H9 (cell line): Measurements from ENCODE around the gene RNASEL. TPM values are rescaled to one million over a fixed set of nuclear protein-coding genes. Genes with fewer than 3 reads are reported as not detected.

ENCODE experiments used
- DNase-seq: peaks from one replicate; pipeline ENCODE4 v3.0.0-alpha.2; 2017
- H2AFZ ChIP-seq: one replicate; pipeline ENCODE4 v1.6.1; 2013; ENCODE audit warnings: mild to moderate bottlenecking, low read length, control low read depth, moderate library complexity
- H2AK5ac ChIP-seq: 2 replicates; pipeline ENCODE4 v1.6.1; 2013; ENCODE audit warnings: low read length, control low read depth, mixed read lengths; ENCODE audit not compliant: insufficient read length
- H2BK120ac ChIP-seq: one replicate; pipeline ENCODE4 v1.6.1; 2013; ENCODE audit warnings: low read depth, mild to moderate bottlenecking, low read length, control low read depth, inconsistent platforms; ENCODE audit not compliant: poor library complexity, severe bottlenecking
- H2BK12ac ChIP-seq: 2 replicates; pipeline ENCODE4 v1.6.1; 2013; ENCODE audit warnings: low read length, control low read depth, mixed read lengths, low read depth; ENCODE audit not compliant: insufficient read length
- H2BK15ac ChIP-seq: 2 replicates; pipeline ENCODE4 v1.6.1; 2013; ENCODE audit warnings: low read depth, low read length, control low read depth
- H2BK20ac ChIP-seq: one replicate; pipeline ENCODE4 v1.6.1; 2013; ENCODE audit warnings: low read depth, mild to moderate bottlenecking, low read length, control low read depth, inconsistent platforms; ENCODE audit not compliant: poor library complexity, severe bottlenecking
- H2BK5ac ChIP-seq: 2 replicates; pipeline ENCODE4 v1.6.1; 2013; ENCODE audit warnings: low read length, control low read depth, mixed read lengths; ENCODE audit not compliant: insufficient read length
- H3K14ac ChIP-seq: 2 replicates; pipeline ENCODE4 v1.6.1; 2013; ENCODE audit warnings: low read length, control low read depth; ENCODE audit not compliant: insufficient read depth
- H3K18ac ChIP-seq: 2 replicates; pipeline ENCODE4 v1.6.1; 2013; ENCODE audit warnings: low read depth, mild to moderate bottlenecking, mixed read lengths, low read length, control low read depth; ENCODE audit not compliant: insufficient read length
- H3K23ac ChIP-seq: 2 replicates; pipeline ENCODE4 v1.6.1; 2013; ENCODE audit warnings: low read length, control low read depth, mixed read lengths, low read depth; ENCODE audit not compliant: insufficient read length
- H3K23me2 ChIP-seq: 2 replicates; pipeline ENCODE4 v1.6.1; 2013; ENCODE audit warnings: low read depth, mild to moderate bottlenecking, mixed read lengths, low read length, control low read depth; ENCODE audit not compliant: insufficient read length, poor library complexity, severe bottlenecking
- H3K27ac ChIP-seq: 2 replicates; pipeline ENCODE4 v1.5.1; 2013; ENCODE audit warnings: low read length, control low read depth, mixed read lengths, low read depth; ENCODE audit not compliant: insufficient read length
- H3K27me3 ChIP-seq: 2 replicates; pipeline ENCODE4 v1.6.1; 2013; ENCODE audit warnings: low read length, control low read depth, inconsistent platforms; ENCODE audit not compliant: insufficient read depth
- H3K4ac ChIP-seq: 2 replicates; pipeline ENCODE4 v1.6.1; 2013; ENCODE audit warnings: low read depth, mild to moderate bottlenecking, control low read depth, inconsistent platforms, low read length, moderate library complexity
- H3K4me1 ChIP-seq: 2 replicates; pipeline ENCODE4 v1.6.1; 2013; ENCODE audit warnings: low read length, control low read depth, inconsistent platforms; ENCODE audit not compliant: insufficient read depth
- H3K4me2 ChIP-seq: 2 replicates; pipeline ENCODE4 v1.6.1; 2013; ENCODE audit warnings: low read length, control low read depth, mixed read lengths; ENCODE audit not compliant: insufficient read length, insufficient read depth
- H3K56ac ChIP-seq: 2 replicates; pipeline ENCODE4 v1.6.1; 2013; ENCODE audit warnings: low read depth, mild to moderate bottlenecking, mixed read lengths, low read length, control low read depth; ENCODE audit not compliant: insufficient read length
- H3K79me1 ChIP-seq: 2 replicates; pipeline ENCODE4 v1.6.1; 2013; ENCODE audit warnings: low read depth, mild to moderate bottlenecking, moderate library complexity, low read length, control low read depth, inconsistent platforms; ENCODE audit not compliant: insufficient read depth, poor library complexity, severe bottlenecking
- H3K79me2 ChIP-seq: 2 replicates; pipeline ENCODE4 v1.6.1; 2013; ENCODE audit warnings: low read length, control low read depth, inconsistent platforms; ENCODE audit not compliant: insufficient read depth
- H3K9ac ChIP-seq: 2 replicates; pipeline ENCODE4 v1.6.1; 2013; ENCODE audit warnings: low read length, control low read depth, mixed read lengths; ENCODE audit not compliant: insufficient read length; ENCODE audit errors: extremely low read depth
- H3K9me3 ChIP-seq: one replicate; pipeline ENCODE4 v1.6.1; 2013; ENCODE audit warnings: low read depth, low read length, inconsistent platforms; ENCODE audit not compliant: control insufficient read depth
- H3T11ph ChIP-seq: one replicate; pipeline ENCODE4 v1.6.1; 2013; ENCODE audit warnings: mild to moderate bottlenecking, low read length, control low read depth, inconsistent platforms
- H4K20me1 ChIP-seq: one replicate; pipeline ENCODE4 v1.6.1; 2013; ENCODE audit not compliant: control insufficient read depth, insufficient read length, insufficient read depth
- H4K5ac ChIP-seq: 2 replicates; pipeline ENCODE4 v1.6.1; 2013; ENCODE audit warnings: low read depth, mild to moderate bottlenecking, mixed read lengths, low read length, control low read depth; ENCODE audit not compliant: insufficient read length
- H4K8ac ChIP-seq: replicated peaks from 2 replicates; pipeline ENCODE4 v1.6.1; 2013; ENCODE audit warnings: low read length, control low read depth, mixed read lengths, low read depth; ENCODE audit not compliant: insufficient read length
- H4K91ac ChIP-seq: 2 replicates; pipeline ENCODE4 v1.6.1; 2013; ENCODE audit warnings: low read depth, mild to moderate bottlenecking, moderate library complexity, mixed read lengths, low read length, control low read depth; ENCODE audit not compliant: insufficient read length
- H3K27ac Mint-ChIP-seq, 3 experiments: 2 replicates in 2 of 3; 3 replicates in 1 of 3; pipeline ENCODE4 v1.8.0; 2020 to 2021; ENCODE audit warnings: mixed read lengths in 3 of 3, mild to moderate bottlenecking in 1 of 3, moderate library complexity in 1 of 3
- H3K27me3 Mint-ChIP-seq: 2 replicates; pipeline ENCODE4 v1.8.0; 2021; ENCODE audit warnings: low read depth, mild to moderate bottlenecking, moderate library complexity, mixed read lengths
- H3K36me3 Mint-ChIP-seq, 3 experiments: 2 replicates in 2 of 3; 3 replicates in 1 of 3; pipeline ENCODE4 v1.8.0; 2020 to 2021; ENCODE audit warnings: low read depth in 3 of 3, mixed read lengths in 3 of 3; ENCODE audit not compliant: insufficient read depth in 1 of 3
- H3K4me1 Mint-ChIP-seq, 2 experiments: 2 replicates each; pipeline ENCODE4 v1.8.0; 2020; ENCODE audit warnings: mixed read lengths in 2 of 2
- H3K4me3 Mint-ChIP-seq, 2 experiments: 2 replicates in 1 of 2; 3 replicates in 1 of 2; pipeline ENCODE4 v1.8.0; 2020 to 2021; ENCODE audit warnings: mild to moderate bottlenecking in 2 of 2, mixed read lengths in 2 of 2, moderate library complexity in 1 of 2
- H3K9me3 Mint-ChIP-seq, 2 experiments: 2 replicates in 1 of 2; 3 replicates in 1 of 2; pipeline ENCODE4 v1.8.0; 2020; ENCODE audit warnings: mild to moderate bottlenecking in 2 of 2, mixed read lengths in 2 of 2, moderate library complexity in 1 of 2
- CTCF ChIP-seq: fragments of 200-600 bp; sonication (generic); conservative IDR thresholded peaks from 3 replicates; pipeline ENCODE4 v1.8.0; 2021; ENCODE audit warnings: antibody characterized with exemption, mild to moderate bottlenecking
- WGBS: extraction: QIAGEN DNeasy Blood & Tissue Kit; methylation state at CpG from one replicate; pipeline ENCODE4 v1.1.7; 2013; ENCODE audit warnings: missing lambda C conversion rate, low lambda C conversion rate, mixed read lengths; ENCODE audit not compliant: insufficient read length; ENCODE audit errors: extremely low coverage; 5-methylcytosine and 5-hydroxymethylcytosine counted together
- long read RNA-seq: library from polyadenylated mRNA; unstranded; transcript quantifications from one replicate; pipeline ENCODE4 v2.0.0, GENCODE V29; 2020
- total RNA-seq: library from RNA; stranded (reverse); gene quantifications from 2 replicates; pipeline ENCODE4 v1.2.1, GENCODE V29; 2021

The RNASEL gene
- 0.57 and 0.63 TPM in 2 replicates for total RNA-seq
- long read RNA-seq, full-length matches to known transcripts: 2 of 7 reads
- long read RNA-seq, partial matches to known transcripts: 5 of 7 reads
- long read RNA-seq, other reads (novel, unspliced or antisense): 0 of 7 reads

GRCh38 chr1:182588500-182589396, at the start of gene RNASEL:
Gene RNASEL, minus strand, starts transcription at chr1:182589256. Its CDS starts 2,450 bp downstream, at chr1:182586806.
- no CpG with 5 or more reads among the region's 20 CpGs for WGBS
- Histone ChIP-seq H2BK5ac (no peak within 1 kb of the TSS), H2AK5ac (no peak within 1 kb of the TSS), H4K20me1 (peaks cover 2% of the 10 kb centered on the region), H3K23me2 (peaks cover 4% of the 10 kb centered on the region), H4K8ac (no peak within 1 kb of the TSS), H3K79me2 (no peaks in the 10 kb centered on the region), H4K91ac (no peak within 1 kb of the TSS), H3K9ac (no peak within 1 kb of the TSS), H2BK12ac (no peak within 1 kb of the TSS), H3K4me2 (peak within 1 kb of the TSS; percentile 61), H2AFZ (peak within 1 kb of the TSS; percentile 42), H3T11ph (no peak within 1 kb of the TSS), H3K18ac (no peak within 1 kb of the TSS), H3K56ac (no peak within 1 kb of the TSS), H3K14ac (no peak within 1 kb of the TSS), H3K27me3 (no peaks in the 10 kb centered on the region), H3K79me1 (no peaks in the 10 kb centered on the region), H4K5ac (no peak within 1 kb of the TSS), H2BK20ac (no peak within 1 kb of the TSS), H2BK120ac (no peak within 1 kb of the TSS), H3K4ac (no peak within 1 kb of the TSS), H3K23ac (no peak within 1 kb of the TSS), H3K27ac (no peak within 1 kb of the TSS), H3K9me3 (no peaks in the 10 kb centered on the region), H2BK15ac (no peak within 1 kb of the TSS), H3K4me1 (no peaks in the 10 kb centered on the region; the same call in 1 of the 2 replicates)
- Mint-ChIP-seq H3K4me1 (peaks cover 13 to 15% of the 10 kb centered on the region in 2 experiments), H3K36me3 (no peaks in the 10 kb centered on the region; a peak in 2 of 7 replicates), H3K9me3 (peaks cover 2 to 5% of the 10 kb centered on the region in 2 experiments; a peak in 1 of 5 replicates), H3K27ac (peak within 1 kb of the TSS; percentile 28 to 92 (median 90); a peak in 6 of 7 replicates), H3K27me3 (peaks cover 2% of the 10 kb centered on the region; the same call in 1 of the 2 replicates), H3K4me3 (peak within 1 kb of the TSS; percentile 71 to 77)
- TF ChIP-seq CTCF: no peak
- peak; percentile 78 for DNase-seq
